Activated CD4-positive, alpha-beta memory T cell treated with anti-CD3 and anti-CD28 coated beads, Interleukin-2, amount 10 ng/mL, durations not matched to agents 7 days and 5 days (primary cell): ENCODE measurements around the gene PAK1. TPM values are rescaled to one million over a fixed set of nuclear protein-coding genes. Genes with fewer than 3 reads are reported as not detected.
"Not testable (repeated sequence)": the region's sequence is repeated elsewhere in the genome, so short reads cannot be mapped to it uniquely, and the experiment has no call there.

Source experiments
- CTCF ChIA-PET: fragments of 350-600 bp; sonication (Branson Sonifier 250); formaldehyde crosslinking; loops from one replicate; lab custom pipeline; 2021; ENCODE audit warnings: antibody characterized with exemption, inconsistent platforms; lab: Charles Lee
- POLR2A ChIA-PET: fragments of 350-600 bp; sonication (Branson Sonifier 250); formaldehyde crosslinking; loops from one replicate; lab custom pipeline; 2021; ENCODE audit warnings: antibody characterized with exemption; lab: Charles Lee
- DNase-seq: peaks from one replicate; pipeline ENCODE4 v3.0.0-alpha.2; 2020
- H3K27ac Mint-ChIP-seq: one replicate; pipeline ENCODE4 v1.8.0; 2021; ENCODE audit warnings: mild to moderate bottlenecking, mixed read lengths
- H3K27me3 Mint-ChIP-seq: one replicate; pipeline ENCODE4 v1.8.0; 2021; ENCODE audit warnings: mixed read lengths
- H3K36me3 Mint-ChIP-seq: one replicate; pipeline ENCODE4 v1.8.0; 2021; ENCODE audit warnings: low read depth, mixed read lengths
- H3K4me1 Mint-ChIP-seq: one replicate; pipeline ENCODE4 v1.8.0; 2021; ENCODE audit warnings: mixed read lengths
- H3K4me3 Mint-ChIP-seq: one replicate; pipeline ENCODE4 v1.8.0; 2021; ENCODE audit warnings: mild to moderate bottlenecking, mixed read lengths
- H3K9me3 Mint-ChIP-seq: one replicate; pipeline ENCODE4 v1.8.0; 2021; ENCODE audit warnings: mixed read lengths
- total RNA-seq, 2 experiments: library from RNA; stranded (reverse); gene quantifications; one replicate each; pipeline ENCODE4 v1.2.3, GENCODE V29; 2021

Gene PAK1
- total RNA-seq, 2 experiments from 2014 or later: 47.1 to 48.2 TPM

GRCh38 chr11:77503006-77503405 lies 29.1 kb upstream of the PAK1 start:
- DNase-seq: no peak
- H3K4me1 Mint-ChIP-seq: no peaks in the 10 kb centered on the region

GRCh38 chr11:77502346-77502905 lies 28.5 kb upstream of the PAK1 start:
- DNase-seq: no peak
- H3K36me3 Mint-ChIP-seq: no peaks in the 10 kb centered on the region

More at GRCh38 chr11:77503006-77503405, 29.1 kb upstream of the PAK1 start:
- Mint-ChIP-seq H3K27ac (no peak overlapping the region), H3K4me3 (no peak overlapping the region), H3K27me3 (peaks cover 33% of the 10 kb centered on the region), H3K36me3 (no peaks in the 10 kb centered on the region), H3K9me3 (no peaks in the 10 kb centered on the region)
- CTCF ChIA-PET: no interaction called here
- POLR2A ChIA-PET: no interaction called here

GRCh38 chr11:77501758-77502157 lies 27.9 kb upstream of the PAK1 start:
- Mint-ChIP-seq H3K36me3 (no peaks in the 10 kb centered on the region), H3K4me3 (no peak overlapping the region), H3K27me3 (peaks cover 38% of the 10 kb centered on the region), H3K4me1 (peaks cover 6% of the 10 kb centered on the region), H3K9me3 (no peaks in the 10 kb centered on the region), H3K27ac (no peak overlapping the region)
- CTCF ChIA-PET: no interaction called here
- no peak for DNase-seq
- POLR2A ChIA-PET: no interaction called here

More at GRCh38 chr11:77502346-77502905, 28.5 kb upstream of the PAK1 start:
- Mint-ChIP-seq H3K27ac (no peak overlapping the region), H3K4me3 (no peak overlapping the region), H3K9me3 (no peaks in the 10 kb centered on the region), H3K4me1 (peaks cover 2% of the 10 kb centered on the region), H3K27me3 (peaks cover 36% of the 10 kb centered on the region)
- ChIA-PET POLR2A (no interaction called here), CTCF (no interaction called here)

GRCh38 chr11:77497368-77497767 lies 23.5 kb upstream of the PAK1 start:
- Mint-ChIP-seq H3K9me3 (no peaks in the 10 kb centered on the region), H3K27me3 (peaks cover 25% of the 10 kb centered on the region), H3K4me3 (no peak overlapping the region), H3K4me1 (peaks cover 6% of the 10 kb centered on the region), H3K36me3 (no peaks in the 10 kb centered on the region), H3K27ac (no peak overlapping the region)
- no peak for DNase-seq
- CTCF ChIA-PET: no interaction called here
- POLR2A ChIA-PET: no interaction called here

- peaks cover 6% of the 10 kb centered on the region for H3K4me1 Mint-ChIP-seq
- H3K27ac Mint-ChIP-seq: no peak overlapping the region
- no peaks in the 10 kb centered on the region for H3K9me3 Mint-ChIP-seq
- H3K4me3 Mint-ChIP-seq: no peak overlapping the region
- H3K36me3 Mint-ChIP-seq: no peaks in the 10 kb centered on the region
- DNase-seq: no peak
- H3K27me3 Mint-ChIP-seq: peaks cover 23% of the 10 kb centered on the region
- ChIA-PET POLR2A (no interaction called here), CTCF (interaction anchor here (0.7 kb wide), 1 partner anchor 514 kb away, joined by 4 read pairs; no protein-coding TSS in a partner anchor)
Observed at GRCh38 chr11:77495526-77495925, 21.6 kb upstream of the PAK1 start.

- DNase-seq, H3K27me3 Mint-ChIP-seq, H3K9me3 Mint-ChIP-seq, H3K36me3 Mint-ChIP-seq, CTCF ChIA-PET, H3K27ac Mint-ChIP-seq, POLR2A ChIA-PET, H3K4me1 Mint-ChIP-seq, H3K4me3 Mint-ChIP-seq: not testable (repeated sequence)
Observed at GRCh38 chr11:77490035-77490434, 16.1 kb upstream of the PAK1 start.

- ChIA-PET POLR2A (no interaction called here), CTCF (no interaction called here)
- no peaks in the 10 kb centered on the region for H3K36me3 Mint-ChIP-seq
- DNase-seq: no peak
- no peak overlapping the region for H3K4me3 Mint-ChIP-seq
- peaks cover 10% of the 10 kb centered on the region for H3K27me3 Mint-ChIP-seq
- no peak overlapping the region for H3K27ac Mint-ChIP-seq
- no peaks in the 10 kb centered on the region for H3K9me3 Mint-ChIP-seq
- H3K4me1 Mint-ChIP-seq: no peaks in the 10 kb centered on the region
Observed at GRCh38 chr11:77487790-77488189, 13.9 kb upstream of the PAK1 start.

- H3K9me3 Mint-ChIP-seq: no peaks in the 10 kb centered on the region
- H3K36me3 Mint-ChIP-seq: no peaks in the 10 kb centered on the region
- H3K4me1 Mint-ChIP-seq: peaks cover 2% of the 10 kb centered on the region
- H3K4me3 Mint-ChIP-seq: no peak overlapping the region
- no peak for DNase-seq
- no peak overlapping the region for H3K27ac Mint-ChIP-seq
- ChIA-PET CTCF (interaction anchor here (0.7 kb wide), 3 partner anchors 8 to 1166 kb away, joined by 3 to 4 read pairs (median 3); no protein-coding TSS in a partner anchor), POLR2A (no interaction called here)
- peaks cover 14% of the 10 kb centered on the region for H3K27me3 Mint-ChIP-seq
Observed at GRCh38 chr11:77479746-77480352, 6.0 kb upstream of the PAK1 start.

- peaks cover 38% of the 10 kb centered on the region for H3K27me3 Mint-ChIP-seq
- H3K4me1 Mint-ChIP-seq: peaks cover 16% of the 10 kb centered on the region
- H3K27ac Mint-ChIP-seq: no peak overlapping the region
- H3K9me3 Mint-ChIP-seq: no peaks in the 10 kb centered on the region
- no peaks in the 10 kb centered on the region for H3K36me3 Mint-ChIP-seq
- no peak for DNase-seq
- H3K4me3 Mint-ChIP-seq: peak overlapping the region; percentile 22
- CTCF ChIA-PET: interaction anchor here (1.2 kb wide), 1 partner anchor 9 kb away, joined by 3 read pairs; no protein-coding TSS in a partner anchor
- POLR2A ChIA-PET: no interaction called here
Observed at GRCh38 chr11:77475206-77475605, 1.3 kb upstream of the PAK1 start.

GRCh38 chr11:77474684-77475060 lies 778 bp upstream of the PAK1 start:
- CTCF ChIA-PET: interaction anchor here (1.0 to 1.7 kb wide), 2 partner anchors 63 to 347 kb away, joined by 3 to 4 read pairs; no protein-coding TSS in a partner anchor

GRCh38 chr11:77472991-77473800 lies 698 bp downstream of the PAK1 start:
- CTCF ChIA-PET: interaction anchor here (1.7 kb wide), 1 partner anchor 61 kb away, joined by 4 read pairs; no protein-coding TSS in a partner anchor
- Mint-ChIP-seq H3K4me1 (peaks cover 17% of the 10 kb centered on the region), H3K9me3 (no peaks in the 10 kb centered on the region), H3K27me3 (peaks cover 48% of the 10 kb centered on the region), H3K27ac (no peak overlapping the region), H3K4me3 (peak overlapping the region; percentile 70), H3K36me3 (no peaks in the 10 kb centered on the region)
- POLR2A ChIA-PET: interaction anchor here (0.7 kb wide), 2 partner anchors 16 to 61 kb away, joined by 3 to 4 read pairs; no protein-coding TSS in a partner anchor
- DNase-seq: peak; percentile 53

More at GRCh38 chr11:77474684-77475060, 778 bp upstream of the PAK1 start:
- peak overlapping the region; percentile 70 for H3K4me3 Mint-ChIP-seq
- H3K4me1 Mint-ChIP-seq: peaks cover 17% of the 10 kb centered on the region
- no peaks in the 10 kb centered on the region for H3K9me3 Mint-ChIP-seq
- POLR2A ChIA-PET: no interaction called here
- H3K36me3 Mint-ChIP-seq: no peaks in the 10 kb centered on the region
- no peak overlapping the region for H3K27ac Mint-ChIP-seq
- peaks cover 39% of the 10 kb centered on the region for H3K27me3 Mint-ChIP-seq
- DNase-seq: no peak

GRCh38 chr11:77471558-77472193 lies 2.2 kb downstream of the PAK1 start:
- Mint-ChIP-seq H3K9me3 (no peaks in the 10 kb centered on the region), H3K4me3 (no peak overlapping the region), H3K27me3 (peaks cover 58% of the 10 kb centered on the region), H3K4me1 (peaks cover 17% of the 10 kb centered on the region), H3K27ac (no peak overlapping the region), H3K36me3 (no peaks in the 10 kb centered on the region)
- CTCF ChIA-PET: interaction anchor here (0.7 to 1.4 kb wide), 4 partner anchors 8 to 152 kb away, joined by 3 to 4 read pairs (median 3); no protein-coding TSS in a partner anchor
- peak; percentile 18 for DNase-seq
- POLR2A ChIA-PET: interaction anchor here (0.9 kb wide), 1 partner anchor 60 kb away, joined by 5 read pairs; no protein-coding TSS in a partner anchor
